Measurements from ENCODE around the gene CDH4. TPM values are rescaled to one million over a fixed set of nuclear protein-coding genes. Genes with fewer than 3 reads are reported as not detected.

CDH4 gene
- total and polyA plus RNA-seq, 2 of the 4 experiments (the other 2 are of a cell fraction), result 1.6 to 3.5 TPM

DNA sequence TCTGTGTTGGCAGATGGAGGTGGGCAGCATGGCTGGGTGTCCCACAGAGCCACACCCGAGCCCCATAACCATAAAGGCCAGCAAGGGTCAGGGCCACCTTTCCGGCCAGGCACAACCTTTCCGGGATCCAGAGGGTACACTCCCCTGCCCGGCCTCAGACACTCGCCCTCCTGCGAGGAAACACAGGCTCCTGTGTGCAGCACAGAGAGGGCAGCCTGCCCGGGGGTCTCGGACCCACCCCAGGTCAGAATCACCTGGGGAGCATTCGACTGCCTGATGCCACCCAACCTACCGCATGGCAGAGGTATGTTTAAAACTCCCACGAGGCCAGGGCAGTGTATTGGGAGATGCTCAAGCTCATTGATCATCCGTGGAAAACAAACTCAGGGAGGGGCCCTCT, 553.3 kb downstream of the CDH4 start:
- 84% methylated on average over 3 of the region's 12 CpGs; no CpG with 5 or more reads in 1 of the 2 experiments for WGBS, 2 experiments (ENCODE audit: extremely low coverage in 2 of 2, insufficient read length in 1 of 2)
- TF ChIP-seq CEBPB (IDR thresholded peaks at IDR 0.05; ENCODE audit: low read depth, low read length) (no peak), SMC3 (IDR thresholded peaks at IDR 0.05; ENCODE audit: low read depth, low read length) (no peak), MAZ (IDR thresholded peaks at IDR 0.05; ENCODE audit: borderline replicate concordance, low read depth, low read length) (no peak), RCOR1 (IDR thresholded peaks at IDR 0.05; ENCODE audit: insufficient replicate concordance, low read length) (no peak), POLR2A (IDR thresholded peaks at IDR 0.05; ENCODE audit: low read depth, low read length) (no peak), RAD21 (IDR thresholded peaks at IDR 0.05; ENCODE audit: low read length) (no peak), RFX5 (IDR thresholded peaks at IDR 0.05; ENCODE audit: low read depth, low read length) (no peak), MAFK (IDR thresholded peaks at IDR 0.05; ENCODE audit: low read depth, low read length) (no peak), NFE2L2 (IDR thresholded peaks at IDR 0.05; ENCODE audit: low read depth, low read length) (no peak), MXI1 (IDR thresholded peaks at IDR 0.05; ENCODE audit: borderline replicate concordance, low read depth, low read length) (no peak), BHLHE40 (IDR thresholded peaks at IDR 0.05; ENCODE audit: low read depth, low read length) (no peak), FOS (IDR thresholded peaks at IDR 0.05; ENCODE audit: low read depth, low read length) (no peak), CHD1 (IDR thresholded peaks at IDR 0.05; ENCODE audit: low read depth, low read length) (no peak)
- TF ChIP-seq, protein P1, sequence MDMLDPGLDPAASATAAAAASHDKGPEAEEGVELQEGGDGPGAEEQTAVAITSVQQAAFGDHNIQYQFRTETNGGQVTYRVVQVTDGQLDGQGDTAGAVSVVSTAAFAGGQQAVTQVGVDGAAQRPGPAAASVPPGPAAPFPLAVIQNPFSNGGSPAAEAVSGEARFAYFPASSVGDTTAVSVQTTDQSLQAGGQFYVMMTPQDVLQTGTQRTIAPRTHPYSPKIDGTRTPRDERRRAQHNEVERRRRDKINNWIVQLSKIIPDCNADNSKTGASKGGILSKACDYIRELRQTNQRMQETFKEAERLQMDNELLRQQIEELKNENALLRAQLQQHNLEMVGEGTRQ (IDR thresholded peaks at IDR 0.05; ENCODE audit: low read depth, low read length), result no peak
- TF ChIP-seq, protein P2, sequence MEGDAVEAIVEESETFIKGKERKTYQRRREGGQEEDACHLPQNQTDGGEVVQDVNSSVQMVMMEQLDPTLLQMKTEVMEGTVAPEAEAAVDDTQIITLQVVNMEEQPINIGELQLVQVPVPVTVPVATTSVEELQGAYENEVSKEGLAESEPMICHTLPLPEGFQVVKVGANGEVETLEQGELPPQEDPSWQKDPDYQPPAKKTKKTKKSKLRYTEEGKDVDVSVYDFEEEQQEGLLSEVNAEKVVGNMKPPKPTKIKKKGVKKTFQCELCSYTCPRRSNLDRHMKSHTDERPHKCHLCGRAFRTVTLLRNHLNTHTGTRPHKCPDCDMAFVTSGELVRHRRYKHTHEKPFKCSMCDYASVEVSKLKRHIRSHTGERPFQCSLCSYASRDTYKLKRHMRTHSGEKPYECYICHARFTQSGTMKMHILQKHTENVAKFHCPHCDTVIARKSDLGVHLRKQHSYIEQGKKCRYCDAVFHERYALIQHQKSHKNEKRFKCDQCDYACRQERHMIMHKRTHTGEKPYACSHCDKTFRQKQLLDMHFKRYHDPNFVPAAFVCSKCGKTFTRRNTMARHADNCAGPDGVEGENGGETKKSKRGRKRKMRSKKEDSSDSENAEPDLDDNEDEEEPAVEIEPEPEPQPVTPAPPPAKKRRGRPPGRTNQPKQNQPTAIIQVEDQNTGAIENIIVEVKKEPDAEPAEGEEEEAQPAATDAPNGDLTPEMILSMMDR (conservative IDR thresholded peaks at IDR 0.05; ENCODE audit: low read depth, low read length), result no peak
- TF ChIP-seq, protein P3, sequence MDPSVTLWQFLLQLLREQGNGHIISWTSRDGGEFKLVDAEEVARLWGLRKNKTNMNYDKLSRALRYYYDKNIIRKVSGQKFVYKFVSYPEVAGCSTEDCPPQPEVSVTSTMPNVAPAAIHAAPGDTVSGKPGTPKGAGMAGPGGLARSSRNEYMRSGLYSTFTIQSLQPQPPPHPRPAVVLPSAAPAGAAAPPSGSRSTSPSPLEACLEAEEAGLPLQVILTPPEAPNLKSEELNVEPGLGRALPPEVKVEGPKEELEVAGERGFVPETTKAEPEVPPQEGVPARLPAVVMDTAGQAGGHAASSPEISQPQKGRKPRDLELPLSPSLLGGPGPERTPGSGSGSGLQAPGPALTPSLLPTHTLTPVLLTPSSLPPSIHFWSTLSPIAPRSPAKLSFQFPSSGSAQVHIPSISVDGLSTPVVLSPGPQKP (IDR thresholded peaks at IDR 0.05; ENCODE audit: borderline replicate concordance, low read depth, low read length), result no peak
- no peak overlapping the region for H2BK15ac ChIP-seq (ENCODE audit: low read depth, low read length)
- H3K79me1 ChIP-seq (ENCODE audit: low read depth in 1 of 2, low read length in 2 of 2), result no peaks in the 10 kb centered on the region
- no peaks in the 10 kb centered on the region for H3K4me1 ChIP-seq (ENCODE audit: control insufficient read depth, insufficient read depth, low read length)
- intact Hi-C loops (cut with micrococcal nuclease), result no loop called here
- ATAC-seq (ENCODE audit: low read depth) (no peak), DNase-seq (no peak)
- no peak overlapping the region for H3K56ac ChIP-seq (ENCODE audit: extremely low read depth, insufficient read depth, low read length)
- no peak overlapping the region for H4K5ac ChIP-seq (ENCODE audit: low read depth, low read length)
- no peak overlapping the region for H3K4ac ChIP-seq (ENCODE audit: low read depth, low read length)
- no peak overlapping the region for H3K4me2 ChIP-seq (ENCODE audit: low read depth, low read length)
- no peak overlapping the region for H2BK5ac ChIP-seq (ENCODE audit: low read depth, low read length, poor library complexity, severe bottlenecking)
- H3K27me3 ChIP-seq (ENCODE audit: control insufficient read depth, insufficient read depth, low read length), result peaks cover 14% of the 10 kb centered on the region; the same call in 1 of the 2 replicates
- H3K18ac ChIP-seq (ENCODE audit: low read depth, low read length), result no peak overlapping the region
- no peak overlapping the region for H2BK20ac ChIP-seq (ENCODE audit: low read depth, low read length)
- POLR2A ChIA-PET (ENCODE audit: unreplicated experiment), result no interaction called here
- no peak overlapping the region for H2AK9ac ChIP-seq (replicated peaks; ENCODE audit: low read depth, low read length, poor library complexity)
- BruUV-seq (replicated peaks), result no TSS peak
- H4K20me1 ChIP-seq (ENCODE audit: insufficient read depth, low read length), result no peaks in the 10 kb centered on the region
- no peak overlapping the region for H2AK5ac ChIP-seq (ENCODE audit: low read depth, low read length)
- no peaks in the 10 kb centered on the region for H3K9me3 ChIP-seq (ENCODE audit: control insufficient read depth, insufficient read depth, low read length)
- dilution Hi-C loops (cut with HindIII; ENCODE audit: low sequenced_read_pairs, unreplicated experiment), result no loop called here
- CTCF ChIA-PET, result no interaction called here
- H3K4me3 ChIP-seq (ENCODE audit: insufficient read depth, low read depth, low read length), result no peak overlapping the region
- in situ Hi-C loops (cut with MboI; ENCODE audit: low sequenced_read_pairs), result no loop called here
- no peaks in the 10 kb centered on the region for H3K9me1 ChIP-seq (ENCODE audit: insufficient read depth, low read length)
- H3K36me3 ChIP-seq (ENCODE audit: control insufficient read depth, insufficient read depth, low read length), result no peaks in the 10 kb centered on the region
- H2BK120ac ChIP-seq (ENCODE audit: low read depth, low read length), result no peak overlapping the region
- H2AFZ ChIP-seq (replicated peaks; ENCODE audit: low read length, poor library complexity), result no peak overlapping the region
- no peak overlapping the region for H4K91ac ChIP-seq (ENCODE audit: insufficient read depth, low read depth, low read length)
- H3K9ac ChIP-seq (ENCODE audit: low read depth, low read length), result no peak overlapping the region
- no peak overlapping the region for H4K8ac ChIP-seq (ENCODE audit: low read depth in 2 of 2, low read length in 2 of 2)
- H3K27ac ChIP-seq (ENCODE audit: insufficient read depth, low read length), result no peak overlapping the region
- H3K23ac ChIP-seq (ENCODE audit: low read depth, low read length), result no peak overlapping the region
- no peak overlapping the region for H3K14ac ChIP-seq (replicated peaks; ENCODE audit: low read depth, low read length)

All from IMR-90 (cell line).